Daoy (cell line): Measurements from ENCODE around the gene ZNF536. TPM values are rescaled to one million over a fixed set of nuclear protein-coding genes. Genes with fewer than 3 reads are reported as not detected.

Source experiments
- DNase-seq: peaks from one replicate; pipeline ENCODE4 v3.0.0-alpha.2; 2015; ENCODE audit warnings: low read depth
- total RNA-seq: library from RNA; depleted of rRNA; stranded (reverse); fragments of >200 nt; shearing (Covaris generic); gene quantifications from 2 replicates; pipeline ENCODE4 v1.2.3, GENCODE V29; 2014; rRNA removed

Gene ZNF536
- 10.2 and 11.2 TPM in 2 replicates for total RNA-seq

DNA sequence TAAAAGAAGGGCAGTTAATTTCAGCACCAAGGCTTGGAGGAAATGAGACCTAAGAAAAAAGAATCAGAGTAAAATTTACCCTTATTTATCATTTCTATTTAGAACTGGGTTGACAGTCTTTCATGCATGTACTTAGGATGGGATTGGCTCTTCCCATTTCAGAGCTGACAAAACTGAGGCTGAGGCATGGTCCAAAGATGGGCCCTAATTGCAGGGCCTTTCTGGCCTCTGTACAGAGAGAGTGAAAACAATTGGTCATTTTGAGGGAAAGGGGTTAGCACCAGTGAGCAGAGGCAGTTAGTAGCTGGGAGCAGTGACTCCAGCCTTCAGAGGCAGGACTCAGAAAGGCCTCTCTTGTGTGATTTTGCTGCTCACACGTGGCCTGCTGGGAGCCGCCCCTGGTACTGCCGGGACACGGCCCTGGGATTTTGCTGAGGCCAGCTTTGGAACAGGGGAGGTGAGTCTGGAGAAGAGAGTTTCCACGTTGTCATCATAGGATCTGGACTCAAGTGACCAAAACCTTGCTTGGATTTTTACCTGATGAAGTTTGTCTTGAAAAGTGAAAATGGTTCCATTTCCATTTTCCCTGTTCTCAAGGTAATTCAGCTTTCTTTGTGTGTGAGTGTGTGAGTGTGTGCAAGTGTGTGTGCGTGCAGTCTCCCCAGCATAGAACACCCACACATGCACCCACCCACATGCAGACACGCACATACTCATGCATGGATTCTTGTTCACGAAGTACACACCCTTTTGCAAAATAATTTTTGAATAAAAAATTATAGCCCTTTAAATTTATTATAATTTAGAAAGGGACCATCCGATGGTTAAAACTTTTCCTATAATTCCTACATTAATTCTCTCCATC is at the start of gene ZNF536:
Gene ZNF536 (plus strand): TSS at position 425 of the 865 bp plus-strand sequence. CDS start 71,179 bp downstream, outside the sequence.
- no peak for DNase-seq

DNA sequence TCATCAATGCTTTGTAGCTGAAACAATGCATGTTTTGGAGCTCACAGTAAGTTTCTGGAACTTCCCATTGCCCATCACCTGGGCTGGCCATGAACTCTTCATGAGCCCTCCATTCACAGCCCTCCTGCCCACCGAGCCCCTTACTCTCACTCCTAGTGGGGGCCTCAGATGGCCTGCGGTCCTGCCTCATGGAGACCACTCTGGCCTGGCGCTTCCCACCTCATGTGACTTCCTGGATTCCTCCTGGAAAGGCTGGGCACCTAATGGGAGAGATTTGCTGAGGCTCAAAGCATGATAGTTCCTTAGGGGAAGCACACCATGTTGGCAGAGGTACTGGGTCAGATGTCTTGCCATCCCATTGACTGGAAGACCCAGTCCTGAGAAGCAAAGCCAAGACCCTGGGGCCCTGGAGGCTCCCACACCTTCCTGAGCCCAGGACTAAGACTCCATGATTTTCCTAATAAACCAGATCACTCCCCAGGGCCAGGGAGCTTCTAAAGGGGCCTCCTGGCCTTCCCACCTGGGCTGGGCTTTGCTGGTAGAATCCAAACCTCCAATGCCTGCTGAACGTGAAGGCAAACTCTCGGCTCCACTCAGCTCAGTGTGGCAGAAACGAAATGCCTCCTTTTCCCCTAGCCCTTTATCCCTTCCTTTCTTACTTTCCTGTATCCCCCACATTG is 49.4 kb upstream of the ZNF536 start:
- DNase-seq: no peak

DNA sequence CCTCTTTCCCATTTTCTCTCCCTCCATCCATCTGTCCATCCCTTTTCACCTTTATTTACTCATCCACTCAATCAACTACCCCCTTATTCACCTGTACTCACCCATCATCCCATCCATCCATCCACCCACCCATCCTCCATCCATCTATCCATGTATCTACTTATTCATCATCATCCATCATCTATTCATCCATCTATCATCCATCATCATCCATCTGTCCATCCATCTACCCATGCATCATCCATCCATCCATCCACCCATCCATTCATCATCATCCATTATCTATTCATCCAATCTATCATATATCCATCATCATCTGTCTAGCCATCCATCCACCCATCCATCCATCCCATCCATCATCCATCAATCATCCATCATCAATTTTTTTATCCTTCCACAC is 48.3 kb upstream of the ZNF536 start:
- no peak for DNase-seq

DNA sequence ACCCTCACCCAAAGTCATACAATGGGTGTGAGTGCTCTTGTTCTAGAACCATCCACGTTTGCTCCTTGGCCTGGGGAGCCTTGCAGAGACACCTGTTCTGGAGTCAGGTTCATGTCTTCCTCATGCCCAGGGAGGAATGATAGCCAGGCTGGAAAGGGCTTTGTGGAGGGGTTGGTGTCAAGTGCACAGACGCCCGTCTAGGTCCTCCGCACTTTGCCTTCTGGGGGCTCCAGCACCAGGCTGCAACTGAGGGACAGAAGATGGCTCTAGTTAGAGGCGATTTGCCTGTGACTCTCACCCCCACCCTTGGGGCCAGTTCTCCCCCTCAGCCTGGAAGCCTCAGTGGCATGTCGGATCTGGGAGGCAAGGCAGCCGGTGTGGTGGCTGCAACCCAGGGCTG is 47.2 kb upstream of the ZNF536 start:
- DNase-seq: no peak

DNA sequence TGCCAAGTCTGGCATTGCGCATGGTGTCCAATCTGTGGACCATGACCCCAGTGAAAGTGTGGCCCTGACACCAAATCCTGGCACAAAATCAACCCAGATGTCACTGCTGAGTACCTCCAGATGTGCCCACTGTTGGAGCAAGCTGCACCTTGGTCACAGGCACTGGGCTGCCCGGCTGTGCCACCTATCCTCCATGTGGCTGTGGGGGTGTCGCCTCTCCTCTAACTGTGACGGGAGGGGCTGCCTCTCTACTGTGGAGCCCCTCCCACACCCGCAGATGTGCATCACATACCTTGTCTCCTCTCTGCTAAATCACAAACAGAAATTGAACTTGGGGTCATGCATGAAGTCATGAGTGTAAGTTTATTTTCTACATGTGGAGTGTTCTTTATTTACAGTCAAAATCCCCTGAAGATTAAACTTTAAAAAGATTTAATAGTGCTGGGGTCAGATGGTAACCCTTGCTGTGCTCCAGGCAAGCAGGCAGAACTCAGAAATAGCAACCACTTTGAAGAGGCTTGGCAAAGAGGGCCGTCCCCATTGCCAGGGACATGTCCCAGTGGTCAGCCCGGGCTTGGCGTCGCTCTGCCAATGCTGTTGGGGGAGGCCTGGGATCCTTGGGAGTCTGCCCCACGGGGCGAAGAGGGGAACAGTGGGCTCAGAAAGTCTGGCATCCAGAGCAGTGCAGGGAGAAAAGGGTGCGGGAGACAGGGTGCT is 46.4 kb upstream of the ZNF536 start:
- DNase-seq: no peak

DNA sequence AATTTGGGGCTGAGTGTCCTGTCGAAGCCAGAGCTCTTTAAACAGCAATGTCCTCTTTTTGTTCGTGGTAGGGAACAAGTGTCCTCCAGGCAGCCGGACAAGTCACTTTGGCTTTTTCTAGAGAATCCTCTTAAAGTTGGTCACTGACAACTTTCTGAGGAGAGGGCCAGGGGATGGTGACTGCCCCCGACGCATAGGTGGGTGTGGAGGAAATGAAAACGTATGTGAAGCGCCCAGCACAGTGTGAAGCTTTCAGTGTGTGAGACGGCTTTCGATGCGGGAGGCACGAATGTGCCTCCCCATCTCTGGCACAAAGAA is 45.8 kb upstream of the ZNF536 start:
- DNase-seq: no peak

DNA sequence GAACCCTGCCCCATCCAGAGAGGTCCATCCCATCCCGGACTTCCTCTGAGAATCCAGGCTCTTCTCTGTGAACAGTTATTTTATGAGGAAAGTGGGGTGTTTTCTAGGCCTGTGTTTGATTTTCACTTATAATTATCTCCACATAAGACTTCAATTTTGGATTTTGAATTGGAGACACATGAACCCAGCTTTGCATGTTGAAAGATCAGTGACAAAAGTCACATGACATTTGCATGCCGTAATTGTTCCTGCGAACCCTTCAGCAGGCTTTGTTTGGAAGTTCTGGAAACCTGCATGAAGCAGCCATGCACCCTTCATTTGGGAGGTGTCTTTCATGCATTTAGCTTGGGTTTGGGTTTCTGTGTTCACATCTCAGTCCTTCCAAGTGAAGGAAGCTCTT is 44.9 kb upstream of the ZNF536 start:
- no peak for DNase-seq

DNA sequence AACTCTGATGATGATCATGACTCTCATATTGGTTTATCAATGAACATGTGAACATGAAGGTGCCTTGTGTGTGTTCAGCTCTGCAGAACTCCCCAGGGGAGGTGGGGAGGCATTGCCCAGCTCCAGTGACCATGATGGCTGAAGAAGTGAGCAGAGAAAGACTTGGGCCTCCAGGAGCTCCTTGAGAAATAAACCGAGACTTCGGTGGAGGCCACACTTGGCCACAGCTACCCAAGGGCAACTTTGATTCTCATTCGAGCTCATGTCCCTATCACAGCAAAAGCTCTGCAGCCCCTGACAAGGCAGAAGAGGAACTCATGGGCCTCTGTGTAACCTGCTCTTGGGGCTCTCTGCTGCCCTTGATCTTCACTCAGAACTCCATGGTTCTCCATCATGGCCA is 44.1 kb upstream of the ZNF536 start:
- DNase-seq: no peak

DNA sequence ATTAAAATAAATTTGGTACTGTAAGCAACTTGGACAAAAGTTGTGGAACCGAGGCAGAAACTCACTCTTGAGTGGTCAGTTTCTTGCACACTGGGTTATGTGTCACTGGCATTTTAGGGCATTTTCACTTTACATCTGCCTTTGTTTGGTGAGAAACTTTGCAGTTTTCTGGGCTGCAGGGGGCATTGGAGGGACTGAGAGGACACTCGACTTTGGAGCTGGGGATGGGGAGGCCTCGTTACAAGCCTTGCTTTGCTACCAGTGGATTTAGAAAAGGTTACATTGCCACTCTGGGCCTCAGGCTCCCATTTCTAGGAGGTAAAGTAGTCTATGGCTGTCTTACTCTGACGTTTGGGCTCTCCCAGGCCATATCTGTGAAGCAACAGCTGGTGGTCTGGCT is 41.9 kb upstream of the ZNF536 start:
- no peak for DNase-seq

DNA sequence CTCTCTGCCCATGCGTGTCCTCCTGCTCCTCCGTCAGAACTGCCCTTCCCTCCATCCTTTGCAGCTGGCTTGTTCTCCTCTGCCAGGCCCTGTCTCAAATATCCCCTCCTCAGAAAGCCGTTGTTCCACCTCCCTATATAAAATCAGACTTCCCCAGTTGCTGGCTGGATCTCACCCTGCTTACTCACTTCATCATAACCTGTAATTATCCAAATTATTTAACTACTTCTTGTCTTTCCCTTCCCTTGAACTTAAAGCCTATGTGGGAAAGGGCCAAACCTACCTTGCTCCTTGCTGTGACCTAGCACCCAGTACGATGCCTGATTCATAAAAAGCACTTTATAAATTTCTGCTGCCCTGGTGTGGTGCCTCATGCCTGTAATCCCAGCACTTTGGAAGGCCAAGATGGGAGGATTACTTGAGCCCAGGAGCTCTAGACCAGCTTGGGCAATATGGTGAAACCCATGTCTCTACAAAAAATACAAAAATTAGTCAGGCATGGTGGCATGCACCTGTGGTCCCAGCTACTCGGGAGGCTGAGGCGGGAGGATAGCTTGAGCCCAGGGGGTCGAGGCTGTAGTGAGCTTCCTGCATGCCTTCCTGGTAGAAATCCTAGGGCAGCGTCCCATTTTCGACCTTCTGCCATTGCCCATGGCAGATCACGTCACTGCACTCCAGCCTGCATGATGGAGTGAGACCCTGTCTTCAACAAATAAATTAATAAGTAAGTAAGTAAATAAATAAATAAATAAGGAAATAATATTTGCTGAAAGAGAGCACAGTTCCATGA is 39.5 kb upstream of the ZNF536 start:
- DNase-seq: no peak

DNA sequence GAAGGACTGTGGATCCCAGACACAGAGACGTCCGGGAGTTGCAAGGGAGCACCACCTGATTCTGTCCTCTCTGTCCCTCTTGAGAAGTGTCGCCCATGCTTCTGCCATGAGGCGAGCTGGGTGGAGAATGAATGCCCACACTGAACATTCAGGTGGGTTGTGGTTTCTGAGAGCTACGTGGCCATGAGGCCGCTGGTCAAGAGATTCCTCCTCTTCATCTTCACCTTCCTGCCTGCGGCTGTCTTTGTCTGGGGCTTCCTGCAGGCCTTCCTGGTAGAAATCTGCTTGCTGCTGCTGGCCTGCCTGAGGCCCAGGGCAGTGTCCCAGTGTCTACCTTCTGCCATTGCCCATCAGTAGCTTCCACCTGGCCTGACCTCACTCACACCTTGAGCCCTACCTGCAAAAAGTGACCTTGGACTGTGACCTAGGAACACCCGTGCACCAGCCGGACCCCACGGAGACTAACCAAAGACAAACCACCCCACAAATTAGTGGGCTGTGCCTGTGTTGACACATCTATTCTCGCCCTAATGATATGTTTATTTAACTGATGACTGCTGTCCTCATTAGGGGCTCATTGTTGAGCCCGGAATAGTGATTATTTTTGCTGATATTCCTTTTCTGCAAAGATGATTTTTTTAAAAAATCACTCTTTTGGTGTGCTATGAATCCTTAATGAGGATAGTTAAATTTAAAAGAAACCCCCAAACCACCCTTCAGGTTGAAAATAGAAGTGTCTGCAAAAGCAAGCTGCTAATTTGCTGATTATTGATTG is 38.7 kb upstream of the ZNF536 start:
- DNase-seq: no peak

DNA sequence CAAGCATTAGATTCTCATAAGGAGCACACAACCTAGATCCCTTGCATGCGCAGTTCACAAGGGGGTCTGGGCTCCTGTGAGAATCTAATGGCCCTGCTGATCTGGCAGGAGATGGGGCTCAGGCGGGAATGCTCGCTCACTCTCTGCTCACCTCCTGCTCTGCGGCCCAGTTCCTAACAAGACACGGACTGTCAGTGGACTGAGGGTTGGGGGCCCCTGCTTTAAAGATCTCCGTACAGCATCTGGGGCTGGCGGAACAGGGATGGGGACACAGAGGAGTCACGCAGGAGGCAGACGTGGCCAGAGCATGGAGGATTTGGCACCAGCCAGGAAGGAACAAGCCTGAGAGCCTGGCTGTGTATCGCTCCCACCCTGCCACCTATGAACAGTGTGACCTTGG is 37.3 kb upstream of the ZNF536 start:
- no peak for DNase-seq

DNA sequence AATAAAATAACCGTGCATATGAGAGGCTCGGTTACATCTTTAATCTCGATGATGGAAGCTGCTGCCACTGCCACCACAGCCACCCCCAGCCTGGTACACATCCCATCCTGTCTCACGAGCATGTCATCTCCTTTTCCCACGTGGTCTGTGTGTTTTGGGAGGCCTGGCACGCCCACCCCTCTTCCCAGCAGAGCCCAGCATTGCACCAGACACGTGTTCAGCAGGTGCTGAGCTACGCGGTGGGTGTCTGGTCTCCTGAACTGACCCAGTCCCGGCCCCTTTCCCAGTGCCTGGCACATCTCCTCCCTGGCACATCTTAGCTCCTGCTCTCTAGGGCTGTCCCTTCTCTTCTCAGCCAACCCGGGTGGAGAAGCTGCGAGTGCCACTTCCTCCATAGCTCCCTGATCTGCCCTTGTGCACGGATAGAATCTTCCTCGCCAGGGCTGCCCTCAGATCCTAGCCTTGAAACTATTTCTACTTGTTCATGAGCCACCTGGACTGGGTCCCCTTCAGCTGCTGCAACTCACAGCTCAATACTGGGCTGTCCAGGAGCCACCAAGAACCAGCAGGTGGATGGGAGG is 36.8 kb upstream of the ZNF536 start:
- DNase-seq: no peak

DNA sequence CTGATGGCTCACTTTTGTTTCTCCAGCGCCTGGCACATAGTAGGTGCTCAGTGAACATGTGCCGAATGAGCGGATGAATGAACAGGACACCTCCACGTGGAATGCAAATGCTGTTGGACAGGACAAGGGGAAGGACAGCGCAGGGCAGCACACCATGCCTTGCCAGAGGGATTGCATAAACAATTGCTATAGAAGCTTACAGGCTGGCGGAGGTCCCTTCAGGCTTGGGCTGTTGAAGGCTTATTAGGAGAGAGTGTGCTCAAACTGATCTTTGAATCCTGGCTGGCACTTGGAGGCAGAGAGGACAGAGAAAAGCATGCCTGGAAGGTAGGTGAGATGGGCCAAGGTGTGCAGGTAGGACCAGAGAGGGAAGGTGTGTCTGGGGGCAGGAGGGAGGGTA is 35.9 kb upstream of the ZNF536 start:
- no peak for DNase-seq

DNA sequence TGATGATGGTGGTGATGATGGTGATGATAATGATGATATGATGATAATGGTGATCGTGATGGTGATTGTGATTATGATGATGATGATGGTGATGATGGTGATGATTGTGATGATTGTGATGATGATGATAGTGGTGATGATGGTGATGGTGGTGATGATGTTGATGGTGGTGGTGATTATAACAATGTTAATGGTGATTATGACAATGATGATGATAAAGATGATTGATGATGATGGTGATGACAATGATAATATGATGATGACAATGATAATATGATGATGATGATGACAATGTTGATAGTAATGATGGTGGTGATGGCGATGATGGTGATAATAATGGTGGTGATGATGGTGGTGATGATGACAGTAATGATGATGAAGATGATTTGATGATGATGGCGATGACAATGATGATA is 34.1 kb upstream of the ZNF536 start:
- DNase-seq: no peak

DNA sequence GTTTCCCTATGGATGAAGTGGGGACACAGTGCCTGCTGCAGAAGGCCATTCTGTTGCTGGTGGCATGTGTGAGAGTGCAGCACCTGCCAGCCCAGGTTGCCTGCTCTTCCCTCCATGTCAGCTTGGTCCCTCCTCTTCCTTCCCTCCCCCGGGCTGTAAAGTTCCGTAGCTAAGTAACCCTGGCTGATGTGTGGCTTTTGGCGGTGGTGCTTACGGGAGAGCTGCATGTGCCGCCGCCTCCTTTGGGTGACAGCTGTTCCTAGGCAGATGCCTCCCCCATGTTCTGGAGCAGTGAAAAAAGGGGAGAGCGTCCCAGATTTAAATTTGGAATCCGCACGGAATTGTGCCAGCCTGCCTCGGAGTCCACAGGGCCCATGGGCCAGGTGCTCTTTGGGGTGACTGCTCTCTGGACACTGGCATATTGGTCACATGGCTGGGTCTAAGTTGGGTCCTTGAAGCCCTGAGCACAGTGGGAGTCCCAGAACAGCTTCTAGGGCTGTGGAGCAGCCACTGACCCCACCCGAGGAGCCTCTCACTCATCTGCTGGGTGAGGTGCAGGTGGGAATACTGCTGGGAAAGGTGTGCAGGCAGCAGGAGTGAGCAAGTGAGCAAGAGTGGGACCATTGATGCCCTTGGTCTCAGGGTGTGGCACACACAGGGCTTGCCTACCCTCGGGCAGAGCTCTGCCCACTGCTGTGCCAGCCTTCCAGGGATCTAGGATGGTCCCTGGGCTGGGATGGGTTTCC is 33.1 kb upstream of the ZNF536 start:
- DNase-seq: no peak

DNA sequence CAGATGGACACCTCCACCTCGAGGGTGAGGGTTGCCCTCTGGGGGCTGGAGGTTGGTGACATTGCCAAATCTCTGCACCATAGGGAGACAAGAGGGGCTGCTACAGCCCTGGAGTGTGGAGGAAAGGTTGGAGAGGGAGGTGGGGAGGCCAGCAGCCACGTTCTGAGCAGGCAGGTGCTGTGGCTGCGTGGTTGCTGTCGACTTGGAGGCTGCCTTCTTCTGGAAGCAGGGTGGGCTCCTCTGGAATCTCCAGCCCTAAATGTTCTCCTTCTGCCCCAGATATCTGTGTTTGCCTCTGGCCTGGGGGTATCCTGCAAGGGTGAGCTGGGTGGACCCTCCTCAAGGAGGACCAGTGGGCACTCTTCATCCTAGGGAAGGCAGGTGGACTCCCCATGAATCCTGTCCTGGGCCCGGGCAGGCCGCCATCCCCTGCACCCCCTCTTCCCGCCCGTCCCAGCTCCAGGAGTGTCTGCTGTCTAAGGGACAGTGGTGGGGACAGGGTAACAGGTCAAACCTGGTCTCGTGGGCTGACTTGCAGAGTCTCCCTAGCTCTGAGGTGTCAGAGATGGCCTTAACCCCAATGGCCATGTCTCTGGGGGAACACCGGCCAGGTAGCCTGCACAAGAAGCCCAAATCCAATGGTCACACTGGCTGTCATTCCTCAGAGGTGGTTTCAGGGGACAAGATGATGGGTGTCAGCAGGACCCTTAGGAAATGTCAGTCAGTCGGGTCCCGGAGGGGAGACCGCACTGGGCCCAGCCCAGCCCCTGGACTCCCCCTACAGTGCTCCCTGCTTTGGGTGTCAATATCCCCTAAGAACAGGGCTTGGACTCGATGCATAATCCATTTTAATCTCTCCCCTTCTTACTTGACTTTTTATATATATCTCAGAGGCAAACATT is 32.3 kb upstream of the ZNF536 start:
- no peak for DNase-seq

DNA sequence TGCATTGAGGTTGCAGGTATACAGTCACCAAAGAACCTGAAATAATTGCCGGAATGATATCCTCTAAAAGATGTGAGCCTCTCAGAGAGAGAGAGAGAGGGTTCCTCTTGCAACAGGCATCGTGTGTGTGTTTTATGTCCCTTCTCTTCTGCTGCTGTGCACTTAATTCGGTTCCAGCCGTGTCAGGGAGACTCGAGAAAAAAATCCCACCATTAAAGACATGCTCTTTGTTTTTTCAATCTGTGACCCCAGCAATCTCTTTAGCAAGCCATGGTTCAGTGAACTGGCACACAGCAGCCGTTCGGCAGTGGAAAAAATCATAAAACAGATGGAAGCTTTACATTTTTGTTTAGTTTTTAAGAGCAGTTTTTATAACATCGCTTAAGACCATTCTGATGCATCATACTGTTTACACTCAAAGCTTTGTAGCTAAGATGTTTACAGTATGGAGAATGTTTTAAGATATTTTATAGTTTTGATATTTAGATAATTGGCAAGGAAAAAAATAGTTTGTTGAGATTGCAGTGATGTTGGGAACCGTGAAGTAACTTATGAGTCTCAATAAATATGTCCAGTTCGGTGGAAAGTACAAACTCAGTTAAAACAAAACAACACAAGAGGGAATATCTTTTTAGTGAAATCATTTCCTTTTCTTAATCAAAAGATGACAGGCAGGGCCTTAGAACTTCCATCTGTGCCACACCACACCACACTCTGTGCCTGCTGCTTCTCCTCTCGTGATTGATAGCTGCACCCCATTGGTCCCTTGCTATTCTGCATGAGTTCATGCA is 31.2 kb upstream of the ZNF536 start:
- no peak for DNase-seq
